Bone marrow (tissue), 2 donors: Measurements from ENCODE around the gene EFNB2.

ENCODE experiments used
- DNase-seq, 2 donors: peaks; one replicate each; lab custom pipeline; 2025; lab: John Stamatoyannopoulos, UW

The EFNB2 gene, protein sequence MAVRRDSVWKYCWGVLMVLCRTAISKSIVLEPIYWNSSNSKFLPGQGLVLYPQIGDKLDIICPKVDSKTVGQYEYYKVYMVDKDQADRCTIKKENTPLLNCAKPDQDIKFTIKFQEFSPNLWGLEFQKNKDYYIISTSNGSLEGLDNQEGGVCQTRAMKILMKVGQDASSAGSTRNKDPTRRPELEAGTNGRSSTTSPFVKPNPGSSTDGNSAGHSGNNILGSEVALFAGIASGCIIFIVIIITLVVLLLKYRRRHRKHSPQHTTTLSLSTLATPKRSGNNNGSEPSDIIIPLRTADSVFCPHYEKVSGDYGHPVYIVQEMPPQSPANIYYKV

GRCh38 chr13:106535552-106536243 is at the start of gene EFNB2:
Gene EFNB2 (minus strand): TSS chr13:106535662. CDS start chr13:106534964, 698 bp downstream.
- peak in 1 of 2 donors; percentile 60 for DNase-seq

DNA sequence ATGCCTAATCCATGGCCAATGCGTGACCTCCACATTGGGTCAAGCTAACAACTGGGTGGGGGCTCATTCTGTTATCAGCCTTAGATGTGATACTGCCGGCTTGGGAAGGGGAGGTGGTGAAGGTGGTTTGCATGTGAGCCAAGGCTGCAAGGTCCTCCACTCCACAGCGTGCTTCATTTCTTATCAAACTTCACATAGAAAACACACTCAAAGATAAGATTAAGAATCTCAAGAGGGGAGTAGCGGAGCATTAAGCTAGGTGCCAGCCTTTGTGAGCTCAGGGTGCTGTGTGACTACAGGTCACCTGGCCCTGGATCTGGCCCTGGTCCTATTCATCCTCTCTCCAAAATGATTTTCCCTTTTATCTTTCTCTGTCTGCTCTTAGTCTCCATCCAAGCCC is 45.8 kb upstream of the EFNB2 start:
- no peak for DNase-seq

DNA sequence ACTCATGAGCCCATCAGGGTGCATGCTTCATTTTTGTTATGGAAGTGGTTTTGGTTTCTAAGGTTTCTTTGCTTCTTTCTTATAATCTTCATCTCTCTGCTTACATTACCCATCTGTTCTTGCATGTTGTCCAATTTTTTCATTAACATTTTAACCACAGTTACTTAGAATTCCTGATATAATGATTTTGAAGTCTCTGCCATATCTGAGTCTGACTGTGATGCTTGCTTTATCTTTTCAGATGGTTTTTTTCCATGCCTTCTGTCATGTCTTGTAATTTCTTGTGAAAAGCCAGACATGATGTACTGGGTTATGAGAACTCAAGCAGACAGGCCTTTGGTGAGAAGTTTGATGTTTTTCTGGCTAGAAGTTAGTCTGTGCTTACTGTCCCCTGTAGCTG is 40.4 kb upstream of the EFNB2 start:
- no peak for DNase-seq

DNA sequence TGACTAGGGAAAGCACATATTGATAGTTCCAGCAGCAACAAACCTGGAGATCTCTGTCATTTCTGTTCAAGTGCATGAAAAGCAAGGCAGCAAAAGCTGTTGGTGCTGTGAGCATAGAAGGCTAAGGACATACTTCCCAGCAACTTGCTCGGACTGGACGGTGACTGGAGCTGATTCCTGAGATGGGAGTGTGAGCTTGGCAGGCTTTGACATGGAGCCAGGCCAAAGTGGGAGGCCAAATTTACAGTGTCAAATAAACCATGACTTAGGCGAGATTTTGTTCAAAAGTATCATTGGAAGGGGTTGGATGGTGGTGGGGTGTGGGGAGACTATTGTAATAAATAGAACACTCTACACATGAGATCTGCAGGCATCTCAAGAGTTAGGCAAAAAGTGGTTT is 38.4 kb upstream of the EFNB2 start:
- DNase-seq = no peak

- DNase-seq = no peak
These were observed 37.9 kb upstream of the EFNB2 start for GRCh38 chr13:106573284-106573846.

- DNase-seq = no peak
These were observed 34.9 kb upstream of the EFNB2 start for GRCh38 chr13:106570299-106570852.

- DNase-seq = no peak
These were observed 34.0 kb upstream of the EFNB2 start for GRCh38 chr13:106569233-106570095.

GRCh38 chr13:106568299-106569003 is 33.0 kb upstream of the EFNB2 start:
- no peak for DNase-seq

DNA sequence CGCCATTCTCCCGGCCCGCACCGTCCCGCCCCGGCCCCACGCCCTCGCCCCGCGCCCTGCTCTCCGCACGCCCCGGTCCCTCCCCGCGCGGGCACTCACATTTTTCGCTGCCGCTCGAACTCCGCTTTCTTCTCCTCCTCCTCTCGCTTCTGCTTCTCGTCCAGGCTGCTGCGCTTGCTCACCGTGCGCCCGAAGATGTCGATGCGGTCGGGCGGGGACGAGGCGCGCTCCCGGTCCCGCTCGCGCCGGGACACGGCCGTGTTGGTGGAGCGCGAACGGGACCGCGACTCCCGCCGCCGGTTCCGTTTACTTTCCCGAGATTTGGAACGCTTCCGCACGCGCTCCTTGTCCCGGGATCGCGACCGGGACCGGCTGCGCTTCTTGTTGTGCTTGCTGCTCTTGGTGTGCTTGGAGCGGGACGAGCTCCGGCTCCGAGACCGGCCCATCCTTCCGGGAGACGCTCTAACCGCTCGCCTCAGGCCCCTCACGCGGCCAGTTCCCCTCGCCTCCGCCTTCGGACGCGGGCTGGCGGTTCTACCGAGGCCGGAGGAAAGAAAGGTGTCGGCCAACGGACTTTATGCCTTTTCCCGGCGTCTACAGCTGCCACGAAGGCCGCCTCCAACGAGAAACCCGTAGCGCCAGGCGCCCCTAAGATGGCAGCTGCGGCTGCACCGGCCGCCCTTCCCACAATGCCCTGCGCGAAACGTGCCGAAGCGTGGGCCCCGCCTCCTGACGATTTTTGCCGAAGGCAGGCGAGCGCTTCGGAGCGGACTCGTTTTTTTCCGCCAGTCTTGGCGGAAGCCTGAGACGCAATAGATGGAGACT is 32.2 kb upstream of the EFNB2 start, which contains the start of gene ARGLU1:
ARGLU1 (minus strand) TSS at position 664 of the 825 bp plus-strand sequence; CDS start at position 446, 218 bp downstream.
- DNase-seq = peak; percentile 85 to 96

GRCh38 chr13:106566641-106567473 is 31.4 kb upstream of the EFNB2 start:
- DNase-seq = no peak

GRCh38 chr13:106565127-106565775 is 29.8 kb upstream of the EFNB2 start:
- DNase-seq = no peak

- no peak for DNase-seq
These were observed 26.8 kb upstream of the EFNB2 start for GRCh38 chr13:106562301-106562700.

DNA sequence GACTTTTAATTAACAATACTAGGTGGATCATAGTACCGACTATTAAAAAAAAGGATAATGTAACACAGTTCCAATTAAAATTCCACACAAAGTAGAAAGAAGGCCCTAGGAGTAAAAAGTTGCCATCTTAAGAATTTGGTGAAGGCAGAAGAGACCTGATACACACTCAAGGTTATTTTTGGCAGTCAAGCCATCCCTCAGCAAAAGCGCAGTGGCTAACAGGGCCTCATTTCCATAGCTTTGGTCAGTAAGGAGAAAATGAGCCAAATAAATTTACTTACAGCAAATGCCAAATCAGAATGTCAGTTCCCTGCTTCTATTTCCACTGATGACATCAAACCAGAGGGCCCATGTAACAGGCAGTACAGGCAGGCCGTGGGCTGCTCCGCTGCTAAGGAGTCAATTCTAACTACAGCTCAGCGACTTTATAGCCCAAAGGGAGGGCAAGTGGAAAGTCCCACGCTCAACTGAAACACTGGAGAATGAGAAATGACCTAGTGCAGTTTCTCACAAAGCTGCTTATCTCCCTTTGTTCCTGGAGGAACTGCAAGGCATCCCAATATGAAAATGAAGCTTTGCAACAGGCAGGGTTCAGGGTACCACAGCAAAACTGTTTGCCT is 26.2 kb upstream of the EFNB2 start:
- no peak for DNase-seq

GRCh38 chr13:106560821-106561220 is 25.4 kb upstream of the EFNB2 start:
- no peak for DNase-seq

- DNase-seq = no peak
These were observed 23.1 kb upstream of the EFNB2 start for GRCh38 chr13:106558527-106558926.

- no peak for DNase-seq
These were observed 20.3 kb upstream of the EFNB2 start for GRCh38 chr13:106555631-106556328.

DNA sequence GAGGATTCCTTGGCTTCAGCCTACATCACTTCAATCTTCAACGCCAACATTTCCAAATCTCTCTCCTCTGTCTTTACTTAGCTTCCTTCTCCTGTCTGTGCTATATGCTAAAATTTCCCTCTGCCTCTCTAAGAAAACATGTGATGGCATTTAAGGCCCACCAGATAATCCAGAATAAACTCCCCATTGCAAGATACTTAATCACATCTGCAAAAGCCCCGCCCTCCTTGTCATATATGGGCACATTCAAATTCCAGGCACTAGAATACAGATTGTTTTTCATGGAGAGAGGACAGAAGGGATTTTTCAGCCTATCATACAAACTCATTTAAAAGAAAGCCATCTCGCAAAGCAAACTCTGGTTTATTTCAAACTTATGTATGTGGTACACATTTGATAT is 16.3 kb upstream of the EFNB2 start:
- DNase-seq = no peak

DNA sequence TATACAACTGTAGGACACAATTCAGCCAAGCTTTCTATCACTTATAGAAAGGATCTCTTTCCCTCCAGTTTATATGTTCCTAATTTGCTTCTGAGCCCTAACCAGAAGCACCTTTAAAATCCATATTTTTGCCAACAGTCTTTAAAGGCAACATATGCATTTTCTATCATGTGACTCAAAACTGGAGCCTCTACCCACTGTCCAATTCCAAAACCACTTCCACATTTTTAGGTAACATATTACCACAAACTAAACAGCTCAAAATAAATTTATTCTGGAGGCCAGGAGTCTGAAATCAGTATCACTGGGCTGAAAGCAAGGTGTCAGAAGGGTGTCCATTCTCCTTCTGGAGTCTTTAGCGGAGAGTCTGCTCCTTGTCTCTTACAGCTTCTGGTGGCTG is 15.9 kb upstream of the EFNB2 start:
- DNase-seq = no peak
